ENCODE results near the gene KLHL41. TPM values are rescaled to one million over a fixed set of nuclear protein-coding genes. Genes with fewer than 3 reads are reported as not detected.

The KLHL41 gene
- total RNA-seq, 1 donor from 2014 or later, result not detected

DNA sequence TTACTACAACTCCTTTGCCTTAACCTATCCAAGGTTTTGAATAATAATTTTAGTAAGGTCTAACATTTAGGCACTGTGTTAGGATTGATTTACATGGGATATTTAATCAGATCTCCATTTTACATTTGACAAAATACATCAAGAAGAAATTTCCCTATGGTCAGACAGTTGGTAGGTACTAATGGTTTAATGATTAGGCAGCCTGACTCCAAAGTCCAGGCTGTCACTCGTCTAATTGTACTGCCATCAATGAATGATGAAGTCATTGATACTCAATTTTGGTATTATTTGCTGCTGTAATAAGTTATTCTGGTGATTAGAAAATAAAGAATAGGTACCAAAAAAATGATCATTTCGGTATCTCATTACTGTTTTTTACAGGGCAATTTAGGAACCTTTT is 16.1 kb upstream of the KLHL41 start:
- H3K9me3 ChIP-seq (ENCODE audit: insufficient read depth, low read depth, low read length), result no peaks in the 10 kb centered on the region
- peaks cover 4% of the 10 kb centered on the region for H3K36me3 Mint-ChIP-seq (ENCODE audit: low read depth, unreplicated experiment)
- no peaks in the 10 kb centered on the region for H4K20me1 ChIP-seq (ENCODE audit: insufficient read depth, low read length)
- H3K4me2 ChIP-seq (ENCODE audit: low read length), result no peak overlapping the region
- peaks cover 4% of the 10 kb centered on the region for H3K36me3 ChIP-seq (ENCODE audit: insufficient read depth, low read length)
- H3K4me1 Mint-ChIP-seq (ENCODE audit: low read depth, unreplicated experiment), result no peaks in the 10 kb centered on the region
- H2AFZ ChIP-seq (ENCODE audit: low read depth, low read length), result no peak overlapping the region
- H3K27me3 Mint-ChIP-seq (ENCODE audit: low read depth, unreplicated experiment), result no peaks in the 10 kb centered on the region
- FAIRE-seq (no peak), DNase-seq (ENCODE audit: low read depth) (no peak)
- no peaks in the 10 kb centered on the region for H3K9me3 Mint-ChIP-seq (ENCODE audit: unreplicated experiment)
- no peaks in the 10 kb centered on the region for H3K27me3 ChIP-seq (ENCODE audit: insufficient read depth, low read length)
- no peaks in the 10 kb centered on the region for H3K79me2 ChIP-seq (ENCODE audit: insufficient read depth, low read length)
- H3K4me1 ChIP-seq (ENCODE audit: insufficient read depth, low read length), result no peaks in the 10 kb centered on the region
- no peak overlapping the region for H3K4me3 ChIP-seq (ENCODE audit: insufficient read depth, low read depth, low read length)
- no peak overlapping the region for H3K9ac ChIP-seq (ENCODE audit: low read length)
- TF ChIP-seq, protein P1, sequence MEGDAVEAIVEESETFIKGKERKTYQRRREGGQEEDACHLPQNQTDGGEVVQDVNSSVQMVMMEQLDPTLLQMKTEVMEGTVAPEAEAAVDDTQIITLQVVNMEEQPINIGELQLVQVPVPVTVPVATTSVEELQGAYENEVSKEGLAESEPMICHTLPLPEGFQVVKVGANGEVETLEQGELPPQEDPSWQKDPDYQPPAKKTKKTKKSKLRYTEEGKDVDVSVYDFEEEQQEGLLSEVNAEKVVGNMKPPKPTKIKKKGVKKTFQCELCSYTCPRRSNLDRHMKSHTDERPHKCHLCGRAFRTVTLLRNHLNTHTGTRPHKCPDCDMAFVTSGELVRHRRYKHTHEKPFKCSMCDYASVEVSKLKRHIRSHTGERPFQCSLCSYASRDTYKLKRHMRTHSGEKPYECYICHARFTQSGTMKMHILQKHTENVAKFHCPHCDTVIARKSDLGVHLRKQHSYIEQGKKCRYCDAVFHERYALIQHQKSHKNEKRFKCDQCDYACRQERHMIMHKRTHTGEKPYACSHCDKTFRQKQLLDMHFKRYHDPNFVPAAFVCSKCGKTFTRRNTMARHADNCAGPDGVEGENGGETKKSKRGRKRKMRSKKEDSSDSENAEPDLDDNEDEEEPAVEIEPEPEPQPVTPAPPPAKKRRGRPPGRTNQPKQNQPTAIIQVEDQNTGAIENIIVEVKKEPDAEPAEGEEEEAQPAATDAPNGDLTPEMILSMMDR (IDR thresholded peaks at IDR 0.05; ENCODE audit: insufficient read depth, low read depth, low read length), result no peak
- TF ChIP-seq EZH2 (IDR thresholded peaks at IDR 0.05; ENCODE audit: insufficient read depth, low read length), result no peak
- H3K27ac ChIP-seq (ENCODE audit: low read depth, low read length), result no peak overlapping the region
- H3K4me3 Mint-ChIP-seq (ENCODE audit: unreplicated experiment), result no peak overlapping the region
- no peak overlapping the region for H3K27ac Mint-ChIP-seq (ENCODE audit: unreplicated experiment)

DNA sequence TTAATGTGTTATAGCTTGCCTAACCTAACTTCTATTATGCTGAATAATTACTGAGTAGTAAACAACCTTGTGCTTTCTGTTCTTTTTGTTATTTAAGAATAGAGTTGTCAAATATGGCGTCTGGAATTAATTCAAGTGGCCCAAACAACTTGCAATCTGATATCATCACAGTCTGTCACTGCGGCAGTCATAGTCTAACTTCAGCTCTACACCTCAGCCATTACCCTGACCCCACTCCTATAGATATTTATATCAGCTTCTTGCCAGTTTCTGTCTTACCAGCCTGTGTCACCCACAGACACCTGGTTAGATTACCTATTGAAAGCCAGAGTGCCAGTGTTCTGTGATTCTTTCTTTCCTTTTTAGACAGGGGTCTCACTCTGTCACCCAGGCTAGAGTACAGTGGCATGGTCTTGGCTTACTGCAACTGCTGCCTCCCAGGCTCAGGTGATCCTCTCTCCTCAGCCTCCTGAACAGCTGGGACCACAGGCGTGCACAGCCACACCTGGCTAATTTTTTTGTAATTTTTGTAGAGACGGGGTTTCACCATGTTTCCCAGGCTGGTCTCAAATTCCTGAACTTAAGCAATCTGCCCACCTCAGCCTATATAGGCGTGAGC is 14.1 kb upstream of the KLHL41 start:
- H3K4me3 Mint-ChIP-seq (ENCODE audit: unreplicated experiment), result no peak overlapping the region
- Histone ChIP-seq H3K9me3 (ENCODE audit: insufficient read depth, low read depth, low read length) (no peaks in the 10 kb centered on the region), H3K79me2 (ENCODE audit: insufficient read depth, low read length) (no peaks in the 10 kb centered on the region), H3K4me3 (ENCODE audit: insufficient read depth, low read depth, low read length) (no peak overlapping the region), H3K9ac (ENCODE audit: low read length) (no peak overlapping the region), H4K20me1 (ENCODE audit: insufficient read depth, low read length) (no peaks in the 10 kb centered on the region), H3K27ac (ENCODE audit: low read depth, low read length) (no peak overlapping the region), H3K4me1 (ENCODE audit: insufficient read depth, low read length) (no peaks in the 10 kb centered on the region), H2AFZ (ENCODE audit: low read depth, low read length) (no peak overlapping the region), H3K36me3 (ENCODE audit: insufficient read depth, low read length) (peaks cover 4% of the 10 kb centered on the region), H3K27me3 (ENCODE audit: insufficient read depth, low read length) (no peaks in the 10 kb centered on the region), H3K4me2 (ENCODE audit: low read length) (no peak overlapping the region)
- H3K27me3 Mint-ChIP-seq (ENCODE audit: low read depth, unreplicated experiment), result no peaks in the 10 kb centered on the region
- peaks cover 4% of the 10 kb centered on the region for H3K36me3 Mint-ChIP-seq (ENCODE audit: low read depth, unreplicated experiment)
- DNase-seq (ENCODE audit: low read depth) (no peak), FAIRE-seq (no peak)
- H3K27ac Mint-ChIP-seq (ENCODE audit: unreplicated experiment), result no peak overlapping the region
- H3K9me3 Mint-ChIP-seq (ENCODE audit: unreplicated experiment), result no peaks in the 10 kb centered on the region
- H3K4me1 Mint-ChIP-seq (ENCODE audit: low read depth, unreplicated experiment), result no peaks in the 10 kb centered on the region
- TF ChIP-seq, protein P1 (IDR thresholded peaks at IDR 0.05; ENCODE audit: insufficient read depth, low read depth, low read length), result no peak
- no peak for TF ChIP-seq EZH2 (IDR thresholded peaks at IDR 0.05; ENCODE audit: insufficient read depth, low read length)

DNA sequence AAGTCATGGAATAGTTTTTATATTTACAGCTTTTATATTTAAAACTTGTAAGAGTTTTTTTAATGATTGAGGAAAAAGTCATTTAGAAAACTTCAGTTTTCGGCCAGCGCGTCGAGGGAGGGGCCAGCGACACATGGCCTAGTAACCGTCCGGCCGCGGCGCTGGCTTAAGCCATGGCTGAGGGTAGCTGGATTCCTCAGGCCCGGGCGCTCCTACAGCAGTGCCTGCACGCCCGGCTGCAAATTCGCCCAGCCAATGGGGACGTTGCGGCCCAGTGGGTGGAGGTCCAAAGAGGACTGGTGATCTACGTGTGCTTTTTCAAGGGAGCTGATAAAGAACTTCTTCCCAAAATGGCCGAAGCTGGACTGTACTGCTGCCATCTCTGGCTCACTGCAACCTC is 4.9 kb upstream of the KLHL41 start:
- H3K9me3 Mint-ChIP-seq (ENCODE audit: unreplicated experiment), result no peaks in the 10 kb centered on the region
- Histone ChIP-seq H3K9me3 (ENCODE audit: insufficient read depth, low read depth, low read length) (no peaks in the 10 kb centered on the region), H4K20me1 (ENCODE audit: insufficient read depth, low read length) (no peaks in the 10 kb centered on the region), H3K79me2 (ENCODE audit: insufficient read depth, low read length) (no peaks in the 10 kb centered on the region), H3K36me3 (ENCODE audit: insufficient read depth, low read length) (no peaks in the 10 kb centered on the region), H2AFZ (ENCODE audit: low read depth, low read length) (no peak overlapping the region), H3K4me1 (ENCODE audit: insufficient read depth, low read length) (peaks cover 8% of the 10 kb centered on the region), H3K27ac (ENCODE audit: low read depth, low read length) (no peak overlapping the region), H3K4me3 (ENCODE audit: insufficient read depth, low read depth, low read length) (no peak overlapping the region), H3K9ac (ENCODE audit: low read length) (no peak overlapping the region), H3K27me3 (ENCODE audit: insufficient read depth, low read length) (no peaks in the 10 kb centered on the region), H3K4me2 (ENCODE audit: low read length) (no peak overlapping the region)
- DNase-seq (ENCODE audit: low read depth) (no peak), FAIRE-seq (no peak)
- H3K4me3 Mint-ChIP-seq (ENCODE audit: unreplicated experiment), result no peak overlapping the region
- no peaks in the 10 kb centered on the region for H3K27me3 Mint-ChIP-seq (ENCODE audit: low read depth, unreplicated experiment)
- TF ChIP-seq EZH2 (IDR thresholded peaks at IDR 0.05; ENCODE audit: insufficient read depth, low read length), result no peak
- no peaks in the 10 kb centered on the region for H3K4me1 Mint-ChIP-seq (ENCODE audit: low read depth, unreplicated experiment)
- H3K36me3 Mint-ChIP-seq (ENCODE audit: low read depth, unreplicated experiment), result peaks cover 7% of the 10 kb centered on the region
- no peak overlapping the region for H3K27ac Mint-ChIP-seq (ENCODE audit: unreplicated experiment)

Measured in astrocyte (in vitro differentiated cells and primary cell).